ENCODE measurements around the gene CORIN.

CORIN gene

DNA sequence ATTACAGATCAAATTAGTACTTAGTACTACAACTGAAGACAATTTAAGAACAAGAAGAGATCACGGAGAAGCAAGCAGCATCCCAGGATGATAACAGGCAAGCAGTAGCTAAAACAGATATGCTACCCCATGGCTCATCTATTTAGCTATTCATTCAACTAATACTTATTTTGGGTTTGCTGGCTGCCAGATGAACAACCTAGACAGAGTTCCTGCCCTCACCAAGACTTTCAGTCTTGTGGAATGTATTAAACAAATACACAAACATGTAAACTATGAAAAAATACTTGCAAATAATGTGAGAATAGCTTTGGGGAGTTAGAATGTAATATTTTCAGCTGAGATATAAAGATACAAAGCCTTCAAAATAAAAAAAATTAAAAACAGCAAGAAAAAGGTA, 2.4 kb upstream of the CORIN start:
- peaks cover 19 to 28% of the 10 kb centered on the region in 2 experiments for H3K4me1 ChIP-seq (ENCODE audit: control insufficient read depth in 1 of 2, insufficient read depth in 1 of 2, low read depth in 1 of 2, low read length in 1 of 2)
- peaks cover 21% of the 10 kb centered on the region for H3K36me3 ChIP-seq
- no peak overlapping the region for H3K4me3 ChIP-seq (ENCODE audit: low read depth in 1 of 2, low read length in 1 of 2)
- H3K27ac ChIP-seq, result no peak overlapping the region
- H3K9me3 ChIP-seq, result no peaks in the 10 kb centered on the region
- TF ChIP-seq, protein P1, sequence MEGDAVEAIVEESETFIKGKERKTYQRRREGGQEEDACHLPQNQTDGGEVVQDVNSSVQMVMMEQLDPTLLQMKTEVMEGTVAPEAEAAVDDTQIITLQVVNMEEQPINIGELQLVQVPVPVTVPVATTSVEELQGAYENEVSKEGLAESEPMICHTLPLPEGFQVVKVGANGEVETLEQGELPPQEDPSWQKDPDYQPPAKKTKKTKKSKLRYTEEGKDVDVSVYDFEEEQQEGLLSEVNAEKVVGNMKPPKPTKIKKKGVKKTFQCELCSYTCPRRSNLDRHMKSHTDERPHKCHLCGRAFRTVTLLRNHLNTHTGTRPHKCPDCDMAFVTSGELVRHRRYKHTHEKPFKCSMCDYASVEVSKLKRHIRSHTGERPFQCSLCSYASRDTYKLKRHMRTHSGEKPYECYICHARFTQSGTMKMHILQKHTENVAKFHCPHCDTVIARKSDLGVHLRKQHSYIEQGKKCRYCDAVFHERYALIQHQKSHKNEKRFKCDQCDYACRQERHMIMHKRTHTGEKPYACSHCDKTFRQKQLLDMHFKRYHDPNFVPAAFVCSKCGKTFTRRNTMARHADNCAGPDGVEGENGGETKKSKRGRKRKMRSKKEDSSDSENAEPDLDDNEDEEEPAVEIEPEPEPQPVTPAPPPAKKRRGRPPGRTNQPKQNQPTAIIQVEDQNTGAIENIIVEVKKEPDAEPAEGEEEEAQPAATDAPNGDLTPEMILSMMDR (IDR thresholded peaks at IDR 0.05), result no peak
- peaks cover 39% of the 10 kb centered on the region for H3K27me3 ChIP-seq

DNA sequence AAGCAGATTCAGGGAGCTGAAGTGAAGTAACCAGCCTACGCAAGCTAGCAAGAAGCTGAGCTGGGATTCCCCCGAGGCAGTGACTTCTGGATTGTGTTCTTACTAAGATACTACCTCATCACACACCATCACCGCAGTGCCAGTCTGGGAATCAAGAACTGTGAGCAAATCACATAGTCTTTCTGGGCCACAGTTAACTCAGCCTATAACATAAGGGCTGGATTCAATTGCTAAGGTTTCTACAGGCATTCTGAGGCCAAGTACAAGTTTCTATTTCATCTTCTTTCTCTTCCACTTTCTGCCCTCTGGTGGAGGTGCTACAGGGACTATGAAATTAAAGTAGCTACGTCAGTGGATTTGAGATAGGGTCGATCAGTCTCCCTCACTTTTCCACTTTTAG, 1.4 kb upstream of the CORIN start:
- H3K27ac ChIP-seq, result no peak overlapping the region

DNA sequence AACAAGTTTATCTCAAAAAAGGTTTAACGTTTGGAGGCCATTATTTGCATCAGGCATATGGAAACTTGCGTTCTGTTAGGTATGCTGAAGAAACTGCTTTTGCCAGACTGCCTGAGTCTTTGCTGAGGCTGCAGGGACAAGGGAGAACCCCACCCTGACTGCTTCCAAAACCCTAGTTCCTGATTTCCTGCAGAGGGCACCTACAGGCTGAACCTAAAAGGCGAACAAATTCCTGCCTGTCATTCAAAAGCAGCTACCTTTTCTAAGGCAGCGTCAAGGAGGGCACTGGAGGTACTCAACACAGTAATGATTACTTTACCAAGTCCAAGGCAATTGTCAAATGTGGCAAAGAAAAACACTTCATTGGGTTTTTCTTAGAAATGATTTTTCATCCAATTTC, 578 bp upstream of the CORIN start:
- TF ChIP-seq, protein P1 (IDR thresholded peaks at IDR 0.05), result no peak
- peaks cover 19 to 31% of the 10 kb centered on the region in 2 experiments for H3K4me1 ChIP-seq (ENCODE audit: control insufficient read depth in 1 of 2, insufficient read depth in 1 of 2, low read depth in 1 of 2, low read length in 1 of 2)
- peaks cover 45% of the 10 kb centered on the region for H3K27me3 ChIP-seq
- no peak overlapping the region for H3K4me3 ChIP-seq (ENCODE audit: low read depth in 1 of 2, low read length in 1 of 2)
- H3K27ac ChIP-seq, result no peak overlapping the region
- H3K9me3 ChIP-seq, result no peaks in the 10 kb centered on the region
- H3K36me3 ChIP-seq, result peaks cover 11% of the 10 kb centered on the region

More for the DNA sequence above, 1.4 kb upstream of the CORIN start:
- TF ChIP-seq, protein P1 (IDR thresholded peaks at IDR 0.05), result no peak
- Histone ChIP-seq H3K27me3 (peaks cover 45% of the 10 kb centered on the region), H3K9me3 (no peaks in the 10 kb centered on the region), H3K4me1 (ENCODE audit: control insufficient read depth in 1 of 2, insufficient read depth in 1 of 2, low read depth in 1 of 2, low read length in 1 of 2) (peaks cover 19 to 31% of the 10 kb centered on the region in 2 experiments), H3K4me3 (ENCODE audit: low read depth in 1 of 2, low read length in 1 of 2) (no peak overlapping the region), H3K36me3 (peaks cover 19% of the 10 kb centered on the region)

DNA sequence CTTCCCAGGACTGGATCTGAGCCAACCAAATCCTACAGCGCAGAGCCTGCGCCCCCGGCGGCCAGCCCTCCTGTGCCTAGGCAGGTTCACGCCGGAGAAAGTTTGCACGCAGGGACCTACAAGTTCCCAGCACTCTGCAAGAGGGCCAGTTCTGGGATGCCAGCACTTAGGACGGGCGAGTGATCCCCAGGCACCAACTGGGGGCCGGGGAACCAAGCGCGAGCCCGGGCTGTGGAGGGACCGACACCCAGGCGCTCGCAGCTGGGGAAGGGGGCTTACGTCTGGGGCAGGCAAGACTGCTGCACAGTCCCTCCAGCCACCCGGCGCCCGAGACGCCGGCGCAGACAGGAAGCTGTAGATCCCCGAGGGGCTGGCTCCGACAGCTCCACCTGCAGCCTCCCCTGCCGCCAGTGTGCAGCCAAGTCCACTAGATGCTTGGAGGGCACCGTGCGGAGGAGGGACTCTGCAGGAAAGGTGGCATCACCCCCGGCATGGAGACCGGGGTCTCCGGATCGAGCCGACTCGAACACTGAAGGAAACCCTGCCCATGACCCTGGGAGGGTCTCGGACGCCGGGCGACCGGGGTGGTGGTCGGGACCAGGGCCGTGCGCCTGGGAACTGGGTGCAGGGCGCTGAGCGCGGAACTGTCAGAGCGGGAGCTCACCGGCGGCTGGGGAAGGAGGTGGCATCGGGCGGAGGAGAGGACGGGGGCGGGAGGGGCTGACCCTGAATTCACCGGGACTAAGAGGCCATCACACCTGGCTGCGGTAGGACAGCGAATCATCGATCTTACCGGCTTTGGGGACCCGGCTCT, 566 bp downstream of the CORIN start:
- Histone ChIP-seq H3K27me3 (peaks cover 45% of the 10 kb centered on the region), H3K36me3 (peaks cover under 1% of the 10 kb centered on the region), H3K4me3 (ENCODE audit: low read depth in 1 of 2, low read length in 1 of 2) (peak overlapping the region; percentile 24 to 44), H3K9me3 (no peaks in the 10 kb centered on the region), H3K27ac (no peak overlapping the region), H3K4me1 (ENCODE audit: control insufficient read depth in 1 of 2, insufficient read depth in 1 of 2, low read depth in 1 of 2, low read length in 1 of 2) (peaks cover 19 to 31% of the 10 kb centered on the region in 2 experiments)
- TF ChIP-seq, protein P1 (IDR thresholded peaks at IDR 0.05), result no peak

DNA sequence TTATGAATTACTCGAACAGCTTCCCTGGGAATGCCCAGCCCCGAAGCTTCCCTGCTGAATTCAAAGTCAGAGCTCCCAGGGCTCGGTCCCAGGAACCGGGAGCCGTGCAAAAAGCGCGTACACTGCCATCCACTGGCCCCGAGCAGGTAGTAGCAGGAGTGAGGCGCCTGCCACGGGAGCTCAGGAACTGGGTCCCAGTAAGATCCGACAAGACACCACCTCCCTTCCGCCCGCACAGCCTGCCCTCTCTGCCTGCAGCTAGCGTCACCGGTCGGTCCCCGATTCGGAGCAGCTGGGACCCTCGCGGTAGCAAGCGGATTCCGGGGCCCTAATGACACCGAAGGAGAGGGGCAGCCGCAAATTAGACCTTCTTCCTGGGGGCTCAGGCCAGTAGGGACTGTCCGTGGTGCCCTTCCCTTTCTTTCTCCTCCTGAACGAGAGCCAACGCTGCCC, 1.2 kb downstream of the CORIN start:
- peaks cover 45% of the 10 kb centered on the region for H3K27me3 ChIP-seq
- no peaks in the 10 kb centered on the region for H3K36me3 ChIP-seq
- H3K4me1 ChIP-seq (ENCODE audit: control insufficient read depth in 1 of 2, insufficient read depth in 1 of 2, low read depth in 1 of 2, low read length in 1 of 2), result peaks cover 19 to 31% of the 10 kb centered on the region in 2 experiments
- H3K27ac ChIP-seq, result no peak overlapping the region
- H3K9me3 ChIP-seq, result no peaks in the 10 kb centered on the region
- peak overlapping the region; percentile 24 to 44 for H3K4me3 ChIP-seq (ENCODE audit: low read depth in 1 of 2, low read length in 1 of 2)
- TF ChIP-seq, protein P1 (IDR thresholded peaks at IDR 0.05), result no peak
